HCT116 (cell line): Measurements from ENCODE around the gene COL5A1. TPM values are rescaled to one million over a fixed set of nuclear protein-coding genes. Genes with fewer than 3 reads are reported as not detected.

ENCODE experiments used
- ATAC-seq: fragments of 200-7000 bp; cut with Tn5 transposase; 2 replicates; pipeline ENCODE4 v1.9.1; 2020; ENCODE audit warnings: mild to moderate bottlenecking, moderate library complexity
- BruUV-seq: library from RNA; stranded (reverse); fragments of 400-500 nt; replicated peaks from 2 replicates; lab custom pipeline; 2021; lab: Mats Ljungman, UMichigan
- CTCF ChIA-PET: fragments of 300-600 bp; sonication (Branson Sonifier 250); formaldehyde crosslinking; loops from one replicate; lab custom pipeline; 2021; ENCODE audit warnings: antibody characterized with exemption; lab: Charles Lee
- POLR2A ChIA-PET: fragments of 300-600, 350-600 bp; sonication (Branson Sonifier 250); formaldehyde crosslinking; loops from one replicate; lab custom pipeline; 2021; ENCODE audit warnings: antibody characterized with exemption; lab: Charles Lee
- RAD21 ChIA-PET, 2 experiments: fragments of 300-600 bp; sonication (Branson Sonifier 250); formaldehyde crosslinking; loops; one replicate each; lab custom pipeline; 2023; ENCODE audit warnings: low total read pairs in 2 of 2; ENCODE audit not compliant: uncharacterized antibody in 2 of 2, unreplicated experiment in 2 of 2, low non-redundant PET in 1 of 2; lab: Charles Lee
- DNase-seq: peaks from one replicate; pipeline ENCODE4 v3.0.0-alpha.2; 2010; ENCODE audit warnings: low read depth, low spot score
- H2AFZ ChIP-seq: fragments of 200-600 bp; shearing (Covaris generic), sonication (generic); 2 replicates; pipeline ENCODE4 v1.6.1; 2017; ENCODE audit warnings: low read depth, mixed run types, mixed read lengths, antibody characterized with exemption, low read length; ENCODE audit not compliant: poor library complexity, severe bottlenecking
- H3K27ac ChIP-seq: 2 replicates; pipeline ENCODE4 v1.5.1; 2012; ENCODE audit warnings: low read depth, low read length
- H3K27me3 ChIP-seq: fragments of 200-600 bp; sonication (generic); 2 replicates; pipeline ENCODE4 v1.6.1; 2016; ENCODE audit warnings: mixed run types, low read length, mixed read lengths; ENCODE audit not compliant: insufficient read depth
- H3K36me3 ChIP-seq, 2 experiments: fragments of 200-500 bp in 1 of 2; fragments of 200-600 bp in 1 of 2; sonication (Bioruptor generic) in 1 of 2; sonication (generic) in 1 of 2; 2 replicates each; pipeline versions ENCODE4 v1.5.1 to v1.6.1; 2014 to 2016; ENCODE audit warnings: low read length in 2 of 2, inconsistent platforms in 1 of 2, mixed read lengths in 1 of 2, mixed run types in 1 of 2; ENCODE audit not compliant: insufficient read depth in 2 of 2, control insufficient read depth in 1 of 2
- H3K4me1 ChIP-seq, 2 experiments: fragments of 200-600 bp in 1 of 2; sonication (generic) in 1 of 2; 2 replicates each; pipeline versions ENCODE4 v1.5.1 to v1.6.1; 2012 to 2017; ENCODE audit warnings: low read length in 2 of 2, inconsistent platforms in 1 of 2, mild to moderate bottlenecking in 1 of 2, mixed read lengths in 1 of 2, mixed run types in 1 of 2, moderate library complexity in 1 of 2; ENCODE audit not compliant: insufficient read depth in 2 of 2, control insufficient read depth in 1 of 2
- H3K4me2 ChIP-seq: fragments of 200-600 bp; sonication (generic); 2 replicates; pipeline ENCODE4 v1.6.1; 2017; ENCODE audit warnings: mixed run types, low read length, mixed read lengths
- H3K4me3 ChIP-seq, 2 experiments: fragments of 200-600 bp in 1 of 2; sonication (generic) in 1 of 2; replicated peaks in 1 of 2; 2 replicates each; pipeline ENCODE4 v1.5.1; 2011 to 2016; ENCODE audit warnings: low read length in 2 of 2, control low read depth in 1 of 2, low read depth in 1 of 2, mild to moderate bottlenecking in 1 of 2, mixed read lengths in 1 of 2, mixed run types in 1 of 2
- H3K79me2 ChIP-seq: fragments of 200-600 bp; sonication (generic); 2 replicates; pipeline ENCODE4 v1.6.1; 2017; ENCODE audit warnings: mild to moderate bottlenecking, mixed run types, low read length, moderate library complexity, mixed read lengths; ENCODE audit not compliant: insufficient read depth
- H3K9ac ChIP-seq: fragments of 200-600 bp; sonication (generic); 2 replicates; pipeline ENCODE4 v1.6.1; 2016; ENCODE audit warnings: low read length, mixed read lengths
- H3K9me2 ChIP-seq: fragments of 200-600 bp; sonication (generic), shearing (Covaris generic); 2 replicates; pipeline ENCODE4 v1.6.1; 2017; ENCODE audit warnings: mixed run types, mild to moderate bottlenecking, moderate library complexity; ENCODE audit not compliant: insufficient read depth
- H3K9me3 ChIP-seq, 2 experiments: fragments of 200-500 bp in 1 of 2; fragments of 200-600 bp in 1 of 2; sonication (Bioruptor generic) in 1 of 2; sonication (generic) in 1 of 2; 2 replicates each; pipeline ENCODE4 v1.6.1; 2014 to 2017; ENCODE audit warnings: low read length in 2 of 2, mixed read lengths in 2 of 2, inconsistent platforms in 1 of 2, low read depth in 1 of 2, mild to moderate bottlenecking in 1 of 2, mixed run types in 1 of 2, moderate library complexity in 1 of 2; ENCODE audit not compliant: control insufficient read depth in 1 of 2, insufficient read depth in 1 of 2
- H4K20me1 ChIP-seq: fragments of 200-600 bp; sonication (generic), shearing (Covaris generic); 2 replicates; pipeline ENCODE4 v1.6.1; 2017; ENCODE audit warnings: mixed run types, mild to moderate bottlenecking, moderate library complexity; ENCODE audit not compliant: insufficient read depth
- EZH2 ChIP-seq: fragments of 200-600 bp; sonication (generic); IDR thresholded peaks from 2 replicates; pipeline ENCODE4 v1.6.1; 2017; ENCODE audit warnings: antibody characterized with exemption, mixed run types
- FOSL1 ChIP-seq: IDR thresholded peaks from 2 replicates; pipeline ENCODE4 v1.6.1; 2012; ENCODE audit warnings: low read depth
- MAX ChIP-seq: IDR thresholded peaks from 2 replicates; pipeline ENCODE4 v1.6.1; 2012
- POLR2A ChIP-seq: IDR thresholded peaks from 2 replicates; pipeline ENCODE4 v1.7.0; 2011; ENCODE audit warnings: borderline replicate concordance; ENCODE audit not compliant: insufficient read depth, insufficient read length; ENCODE audit errors: extremely low read depth
- POLR2AphosphoS5 ChIP-seq: IDR thresholded peaks from 2 replicates; pipeline ENCODE4 v1.6.1; 2011; ENCODE audit warnings: mild to moderate bottlenecking, low read depth, low read length, moderate library complexity
- REST ChIP-seq: IDR thresholded peaks from 2 replicates; pipeline ENCODE4 v1.6.1; 2012; ENCODE audit warnings: low read depth
- SP1 ChIP-seq: IDR thresholded peaks from 2 replicates; pipeline ENCODE4 v1.6.1; 2012; ENCODE audit warnings: low read depth
- ZBTB33 ChIP-seq: IDR thresholded peaks from 2 replicates; pipeline ENCODE4 v1.6.1; 2011; ENCODE audit warnings: mild to moderate bottlenecking, low read length, moderate library complexity; ENCODE audit not compliant: insufficient replicate concordance; ENCODE audit errors: extremely low read depth
- ZFX ChIP-seq: fragments of 450-650 bp; IDR thresholded peaks from 2 replicates; pipeline ENCODE4 v1.6.1; 2017
- ZNF274 ChIP-seq: fragments of 200-500 bp; sonication (Bioruptor generic); IDR thresholded peaks from 2 replicates; pipeline ENCODE4 v1.6.1; 2014; ENCODE audit warnings: mild to moderate bottlenecking, low read depth, low read length, inconsistent platforms
- intact Hi-C: fragments of 100-400 bp; cut with micrococcal nuclease; formaldehyde crosslinking; loops from 2 replicates; pipeline ENCODE4 v1.10.0; 2022
- total RNA-seq: library from RNA; stranded (reverse); gene quantifications from one replicate; pipeline ENCODE4 v1.2.1, GENCODE V29; 2021; ENCODE audit not compliant: unreplicated experiment

Gene COL5A1
- total RNA-seq, 1 experiment from 2014 or later = 0.30 TPM

GRCh38 chr9:134733480-134734232 is 92.1 kb downstream of the COL5A1 start:
- no peaks in the 10 kb centered on the region for H3K9me2 ChIP-seq
- H3K27me3 ChIP-seq = no peaks in the 10 kb centered on the region
- no peak overlapping the region for H3K9ac ChIP-seq
- no peak overlapping the region for H2AFZ ChIP-seq
- peaks cover 0 to 4% of the 10 kb centered on the region in 2 experiments; a peak in 1 of 4 replicates for H3K4me1 ChIP-seq
- no peaks in the 10 kb centered on the region for H3K9me3 ChIP-seq
- ChIA-PET POLR2A (no interaction called here), CTCF (no interaction called here), RAD21 (no interaction called here)
- no peak overlapping the region for H3K27ac ChIP-seq
- DNase-seq (no peak), ATAC-seq (no peak)
- no peaks in the 10 kb centered on the region for H4K20me1 ChIP-seq
- no peak overlapping the region for H3K4me2 ChIP-seq
- no TSS peak for BruUV-seq
- H3K4me3 ChIP-seq = no peak overlapping the region
- TF ChIP-seq MAX (no peak), ZNF274 (no peak), ZBTB33 (no peak), ZFX (no peak), EZH2 (no peak), FOSL1 (no peak), POLR2A (no peak), REST (no peak), SP1 (no peak), POLR2AphosphoS5 (no peak)
- no peaks in the 10 kb centered on the region for H3K79me2 ChIP-seq
- intact Hi-C loops = no loop called here
- no peaks in the 10 kb centered on the region for H3K36me3 ChIP-seq
